Mucosa of descending colon (tissue), 3 donors: ENCODE measurements around the gene HCAR2. TPM values are rescaled to one million over a fixed set of nuclear protein-coding genes. Genes with fewer than 3 reads are reported as not detected.
A peak's percentile ranks its signal among the peaks of the same experiment; 100 is the strongest.
"Not testable (repeated sequence)": the region's sequence is repeated elsewhere in the genome, so short reads cannot be mapped to it uniquely, and the experiment has no call there.

ENCODE experiments used
- ATAC-seq: fragments of 200-7000 bp; cut with Tn5 transposase; one replicate; pipeline ENCODE4 v1.9.1; 2020; ENCODE audit warnings: mild to moderate bottlenecking, moderate library complexity
- DNase-seq, 3 donors: peaks; one replicate each; pipeline ENCODE4 v3.0.0-alpha.2; 2020
- H3K36me3 ChIP-seq: fragments of 200-600 bp; one replicate; pipeline ENCODE4 v1.8.0; 2021; ENCODE audit warnings: low read depth, mild to moderate bottlenecking
- H3K4me1 ChIP-seq: fragments of 200-600 bp; one replicate; pipeline ENCODE4 v1.8.0; 2021; ENCODE audit warnings: low read depth, mild to moderate bottlenecking
- H3K4me3 ChIP-seq: fragments of 200-600 bp; one replicate; pipeline ENCODE4 v1.8.0; 2021; ENCODE audit warnings: mild to moderate bottlenecking
- H3K9me3 ChIP-seq: fragments of 200-600 bp; one replicate; pipeline ENCODE4 v1.8.0; 2021; ENCODE audit warnings: mild to moderate bottlenecking
- CTCF ChIP-seq: fragments of 200-600 bp; IDR thresholded peaks from one replicate; pipeline ENCODE4 v1.8.0; 2022; ENCODE audit warnings: antibody characterized with exemption, mild to moderate bottlenecking
- intact Hi-C, 2 donors: fragments of 100-400 bp; cut with DNase I in 1 of 2; cut with micrococcal nuclease in 1 of 2; formaldehyde crosslinking; loops; one replicate each; pipeline versions ENCODE4 v1.11.0 to v1.11.1; 2022; cut with DNase I, micrococcal nuclease
- total RNA-seq, 3 donors: library from RNA; stranded (reverse); fragmentation: NEBNext Ultra II Directional in 2 of 3; extraction: Animal tissue kit (Norgen Biotek cat#: 25700) in 2 of 3; gene quantifications; one replicate each; pipeline versions ENCODE4 v1.2.1 to v1.2.4, GENCODE V29; 2021 to 2023
- donor health status: DM: no; HTN: no; CAD: no; lungs with moderate emphysema.
- donor health status: DM: no; HTN: no; CAD: no.
- donor health status: DM: no; HTN: yes; CAD: no.

Gene HCAR2
- total RNA-seq, 3 donors from 2014 or later = 0.22 to 1.5 TPM; not detected in 1

- DNase-seq (no peak), ATAC-seq (no peak)
- no peak overlapping the region for H3K4me3 ChIP-seq
- H3K9me3 ChIP-seq = no peaks in the 10 kb centered on the region
- no peaks in the 10 kb centered on the region for H3K36me3 ChIP-seq
- no peaks in the 10 kb centered on the region for H3K4me1 ChIP-seq
- TF ChIP-seq CTCF = no peak
- intact Hi-C loops = no loop called here
Measured at GRCh38 chr12:122661246-122661645, 41.9 kb downstream of the HCAR2 start.

- DNase-seq = peak in 1 of 3 donors; percentile 6
- H3K36me3 ChIP-seq = no peaks in the 10 kb centered on the region
- H3K4me1 ChIP-seq = no peaks in the 10 kb centered on the region
- intact Hi-C loops = no loop called here
- H3K9me3 ChIP-seq = no peaks in the 10 kb centered on the region
- ATAC-seq = no peak
- H3K4me3 ChIP-seq = no peak overlapping the region
- no peak for TF ChIP-seq CTCF
Measured at GRCh38 chr12:122659579-122659978, 43.6 kb downstream of the HCAR2 start.

GRCh38 chr12:122656298-122656697 lies 46.9 kb downstream of the HCAR2 start:
- no peak for ATAC-seq
- intact Hi-C loops = no loop called here
- H3K36me3 ChIP-seq = no peaks in the 10 kb centered on the region

DNA sequence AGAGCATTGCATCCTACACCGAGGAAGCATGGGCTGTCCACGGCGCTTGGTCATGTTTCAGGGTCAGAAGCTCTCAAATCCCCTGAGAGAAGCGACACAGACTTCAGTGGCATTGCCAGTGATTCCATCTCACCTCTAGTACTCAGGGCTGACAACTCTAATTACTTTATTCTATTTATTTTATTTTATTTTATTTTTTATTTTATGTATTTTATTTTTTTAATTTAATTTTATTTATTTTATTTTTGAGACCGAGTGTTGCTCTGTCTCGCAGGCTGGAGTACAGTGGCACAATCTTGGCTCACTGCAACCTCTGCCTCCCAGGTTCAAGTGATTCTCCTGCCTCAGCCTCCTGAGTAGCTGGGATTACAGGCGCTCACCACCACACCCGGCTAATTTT lies 49.9 kb downstream of the HCAR2 start:
- H3K4me3 ChIP-seq, H3K4me1 ChIP-seq, H3K36me3 ChIP-seq, H3K9me3 ChIP-seq, DNase-seq, ATAC-seq, intact Hi-C loops: not testable (repeated sequence)

More at GRCh38 chr12:122656298-122656697, 46.9 kb downstream of the HCAR2 start:
- no peak overlapping the region for H3K4me3 ChIP-seq
- no peaks in the 10 kb centered on the region for H3K4me1 ChIP-seq
- no peak for TF ChIP-seq CTCF
- H3K9me3 ChIP-seq = no peaks in the 10 kb centered on the region
- no peak for DNase-seq

GRCh38 chr12:122651520-122652224 lies 51.5 kb downstream of the HCAR2 start:
- intact Hi-C loops = no loop called here

More at GRCh38 chr12:122651520-122652224, 51.5 kb downstream of the HCAR2 start:
- no peaks in the 10 kb centered on the region for H3K36me3 ChIP-seq
- no peak for TF ChIP-seq CTCF
- H3K4me3 ChIP-seq = no peak overlapping the region
- DNase-seq = no peak
- no peaks in the 10 kb centered on the region for H3K4me1 ChIP-seq
- no peak for ATAC-seq
- no peaks in the 10 kb centered on the region for H3K9me3 ChIP-seq

Other genes starting within 250 kb of the HCAR2 start
- gene ZCCHC8, start 202.4 kb downstream of the HCAR2 start, total RNA-seq = 10 to 100 TPM; 19.8 to 24.8 (median 23.1) TPM
- 10 to 100 TPM; 57.3 to 72.5 (median 60.4) TPM for gene RSRC2, start 176.4 kb downstream of the HCAR2 start, total RNA-seq
- 10 to 100 TPM; 11.4 to 28.3 (median 16.2) TPM for gene KNTC1, start 176.1 kb downstream of the HCAR2 start, total RNA-seq
- gene HCAR3, start 13.5 kb upstream of the HCAR2 start, total RNA-seq = 1 to 10 TPM in 1 of 3 donors, not detected in 2; 1.6 TPM
- under 1 TPM; 0.06 to 0.09 (median 0.07) TPM for gene HCAR1, start 27.5 kb upstream of the HCAR2 start, total RNA-seq
- 10 to 100 TPM; 30.9 to 40.3 (median 33.2) TPM for gene DENR, start 49.5 kb upstream of the HCAR2 start, total RNA-seq
- 1 to 10 TPM in 1 of 3 donors, under 1 TPM in 2; 0.39 to 1.2 (median 0.58) TPM for gene CCDC62, start 71.2 kb upstream of the HCAR2 start, total RNA-seq
- gene HIP1R, start 132.1 kb upstream of the HCAR2 start, total RNA-seq = 10 to 100 TPM; 37.8 to 76.5 (median 73.1) TPM
- gene VPS37B, start 192.8 kb upstream of the HCAR2 start, total RNA-seq = 100 to 1,000 TPM in 1 of 3 donors, 10 to 100 TPM in 2; 50.7 to 108 (median 81.8) TPM